H1 (cell line): Measurements from ENCODE around the gene HS3ST5.

Experiments used
- CTCF ChIP-seq, 3 experiments: IDR thresholded peaks; 1 replicate in 2 of 3; 2 replicates in 1 of 3; pipeline versions ENCODE4 v1.5.1 to v1.6.1; 2011; ENCODE audit warnings: low read length in 3 of 3, mild to moderate bottlenecking in 3 of 3, inconsistent platforms in 2 of 3, low read depth in 1 of 3, moderate library complexity in 1 of 3; ENCODE audit not compliant: insufficient read depth in 1 of 3; ENCODE audit errors: control extremely low read depth in 1 of 3
- EZH2 ChIP-seq: fragments of 200-600 bp; sonication (generic); IDR thresholded peaks from 2 replicates; pipeline ENCODE4 v1.7.1; 2012; ENCODE audit warnings: low read depth, mild to moderate bottlenecking, moderate library complexity, low read length, inconsistent platforms; ENCODE audit not compliant: severe bottlenecking
- POLR2AphosphoS5 ChIP-seq: IDR thresholded peaks from 2 replicates; pipeline ENCODE4 v1.6.1; 2011; ENCODE audit warnings: low read depth, low read length
- TAF1 ChIP-seq: IDR thresholded peaks from 2 replicates; pipeline ENCODE4 v1.6.1; 2011; ENCODE audit warnings: mild to moderate bottlenecking, low read depth, low read length

- TF ChIP-seq TAF1 (no peak), CTCF (IDR thresholded peaks at IDR 0.05; ENCODE audit: control extremely low read depth in 1 of 3, insufficient read depth in 1 of 3, low read depth in 1 of 3, low read length in 3 of 3) (no peak), POLR2AphosphoS5 (no peak), EZH2 (no peak)
Measured at GRCh38 chr6:114377881-114378280, 35.1 kb upstream of the HS3ST5 start.
